ENCODE results near the gene MAPKAP1. TPM values are rescaled to one million over a fixed set of nuclear protein-coding genes. Genes with fewer than 3 reads are reported as not detected.

MAPKAP1 gene
- total RNA-seq, 2 experiments from 2014 or later: 55.3 to 57.9 TPM

DNA sequence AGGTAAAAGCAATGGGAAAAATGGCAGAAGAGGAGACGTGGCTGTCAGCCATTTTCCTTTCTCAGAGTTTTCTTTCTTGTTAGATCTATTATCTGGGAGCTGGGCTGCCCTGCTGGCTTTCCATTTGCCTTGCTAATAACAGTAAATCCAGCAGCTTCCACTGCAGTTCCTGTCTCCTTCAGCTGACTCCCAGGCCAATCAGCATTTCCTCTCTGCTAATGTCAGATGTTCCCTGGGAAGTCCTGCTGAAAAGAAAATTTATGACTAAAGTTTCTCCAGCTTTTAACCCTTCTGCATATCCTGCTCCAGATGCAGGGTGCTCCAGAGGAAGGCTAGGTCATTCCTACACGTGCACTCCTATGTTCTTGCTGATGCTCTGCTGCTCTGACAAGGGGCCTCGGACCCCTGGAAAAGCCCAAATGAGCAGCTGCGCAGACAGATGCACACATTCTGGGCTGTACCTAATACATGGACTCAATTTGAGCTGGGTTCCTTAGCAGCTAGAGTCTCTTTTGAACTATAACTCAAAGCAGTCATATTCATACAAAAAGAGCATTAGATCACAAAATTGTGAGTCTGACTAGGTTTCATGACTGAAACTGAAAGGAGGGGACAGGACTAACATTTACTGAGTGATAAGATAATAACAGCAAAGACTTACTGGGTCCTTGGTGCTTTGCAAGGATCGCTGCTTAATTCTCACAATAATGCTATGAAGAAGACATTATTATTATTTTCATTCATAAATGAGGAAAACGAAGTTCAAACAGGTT, 182.2 kb downstream of the MAPKAP1 start:
- ChIA-PET CTCF (interaction anchor here (0.9 to 1.9 kb wide), 3 partner anchors 10 to 13 kb away, joined by 3 to 5 read pairs (median 4); no protein-coding TSS in a partner anchor), POLR2A (interaction anchor here (1.3 kb wide), 1 partner anchor 11 kb away, joined by 5 read pairs; no protein-coding TSS in a partner anchor)
- no peaks in the 10 kb centered on the region for H3K9me3 Mint-ChIP-seq
- no peak overlapping the region for H3K4me3 Mint-ChIP-seq
- intact Hi-C loops (cut with micrococcal nuclease): loop anchor here (5.0 to 10.0 kb wide), 3 partner anchors 88 to 990 kb away; no protein-coding TSS in a partner anchor
- H3K36me3 Mint-ChIP-seq: peaks cover 2% of the 10 kb centered on the region
- H3K27me3 Mint-ChIP-seq: no peaks in the 10 kb centered on the region
- H3K27ac Mint-ChIP-seq: no peak overlapping the region
- DNase-seq: no peak
- peaks cover 66% of the 10 kb centered on the region for H3K4me1 Mint-ChIP-seq (ENCODE audit: low read depth)

GRCh38 chr9:125523681-125524080, 183.3 kb downstream of the MAPKAP1 start:
- Mint-ChIP-seq H3K27ac (no peak overlapping the region), H3K4me1 (ENCODE audit: low read depth) (peaks cover 59% of the 10 kb centered on the region), H3K4me3 (no peak overlapping the region), H3K36me3 (peaks cover 2% of the 10 kb centered on the region), H3K27me3 (no peaks in the 10 kb centered on the region), H3K9me3 (no peaks in the 10 kb centered on the region)
- DNase-seq: no peak
- intact Hi-C loops (cut with micrococcal nuclease): loop anchor here (5.0 to 10.0 kb wide), 3 partner anchors 89 to 991 kb away; no protein-coding TSS in a partner anchor
- CTCF ChIA-PET: interaction anchor here (0.5 kb wide), 1 partner anchor 74 kb away, joined by 4 read pairs; no protein-coding TSS in a partner anchor
- POLR2A ChIA-PET: no interaction called here

DNA sequence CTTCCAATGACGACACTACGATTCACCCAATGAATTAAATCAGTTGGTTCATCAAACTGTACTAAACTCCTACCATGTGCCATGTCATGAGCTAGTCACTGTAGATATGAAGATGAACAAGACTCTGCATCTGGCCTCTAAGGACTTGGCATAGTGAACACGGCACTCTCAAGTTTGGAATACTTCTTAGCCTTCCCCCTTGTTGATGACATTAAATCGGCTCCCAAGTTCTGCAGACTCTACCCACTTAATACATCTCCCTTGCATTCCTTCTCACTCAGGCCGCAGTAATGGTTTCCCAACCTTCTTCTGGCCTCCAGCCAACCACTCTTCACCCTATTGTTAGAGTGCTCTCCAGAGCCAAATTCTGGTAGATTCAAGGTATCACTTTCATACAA, 184.7 kb downstream of the MAPKAP1 start:
- DNase-seq: no peak
- Mint-ChIP-seq H3K9me3 (no peaks in the 10 kb centered on the region), H3K36me3 (peaks cover 2% of the 10 kb centered on the region), H3K27ac (peak overlapping the region; percentile 81), H3K27me3 (no peaks in the 10 kb centered on the region), H3K4me1 (ENCODE audit: low read depth) (peaks cover 52% of the 10 kb centered on the region), H3K4me3 (peak overlapping the region; percentile 5)
- intact Hi-C loops (cut with micrococcal nuclease): loop anchor here (5.0 to 10.0 kb wide), 3 partner anchors 90 to 992 kb away; no protein-coding TSS in a partner anchor
- POLR2A ChIA-PET: interaction anchor here (1.0 to 1.5 kb wide), 6 partner anchors 9 to 281 kb away, joined by 3 to 8 read pairs (median 4); partner anchors contain the start of genes HSPA5 and MAPKAP1
- CTCF ChIA-PET: interaction anchor here (1.1 to 1.5 kb wide), 4 partner anchors 9 to 969 kb away, joined by 3 to 4 read pairs (median 3); no protein-coding TSS in a partner anchor

GRCh38 chr9:125521462-125522327, 185.3 kb downstream of the MAPKAP1 start:
- Mint-ChIP-seq H3K4me3 (peak overlapping the region; percentile 52), H3K4me1 (ENCODE audit: low read depth) (peaks cover 52% of the 10 kb centered on the region), H3K27ac (peak overlapping the region; percentile 81), H3K9me3 (no peaks in the 10 kb centered on the region), H3K36me3 (peaks cover 2% of the 10 kb centered on the region), H3K27me3 (no peaks in the 10 kb centered on the region)
- POLR2A ChIA-PET: interaction anchor here (0.6 to 1.5 kb wide), 8 partner anchors 8 to 280 kb away, joined by 3 to 8 read pairs (median 3); partner anchors contain the start of genes HSPA5 and MAPKAP1
- peak; percentile 56 for DNase-seq
- CTCF ChIA-PET: interaction anchor here (0.6 to 1.5 kb wide), 6 partner anchors 8 to 1183 kb away, joined by 3 to 4 read pairs (median 3); no protein-coding TSS in a partner anchor
- intact Hi-C loops (cut with micrococcal nuclease): loop anchor here (1.0 to 10.0 kb wide), 6 partner anchors 8 to 993 kb away; no protein-coding TSS in a partner anchor

DNA sequence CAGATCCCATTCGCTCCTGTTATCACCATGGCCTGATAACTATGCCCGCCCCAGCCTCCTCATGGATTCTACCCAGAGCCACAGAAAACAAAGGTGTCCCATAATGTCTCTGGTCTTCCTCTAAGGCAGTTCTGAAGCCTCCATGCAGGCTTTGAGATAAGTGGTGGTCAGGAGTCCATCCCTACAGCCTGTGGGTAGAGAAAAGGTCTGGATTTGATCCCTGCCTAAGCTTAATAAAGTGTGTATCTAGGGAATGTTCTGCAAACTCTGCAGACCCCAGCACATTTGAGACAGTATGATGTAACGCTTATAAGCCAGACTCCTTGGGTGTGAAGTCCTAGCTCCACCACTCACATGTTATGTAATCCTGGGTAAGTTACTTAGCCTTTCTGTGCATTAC, 187.3 kb downstream of the MAPKAP1 start:
- ChIA-PET POLR2A (no interaction called here), CTCF (interaction anchor here (1.0 to 1.8 kb wide), 3 partner anchors 39 to 351 kb away, joined by 3 to 5 read pairs (median 3); no protein-coding TSS in a partner anchor)
- H3K27me3 Mint-ChIP-seq: no peaks in the 10 kb centered on the region
- intact Hi-C loops (cut with micrococcal nuclease): loop anchor here (2.0 to 10.0 kb wide), 4 partner anchors 93 to 995 kb away; no protein-coding TSS in a partner anchor
- H3K27ac Mint-ChIP-seq: no peak overlapping the region
- peaks cover 2% of the 10 kb centered on the region for H3K36me3 Mint-ChIP-seq
- H3K4me1 Mint-ChIP-seq (ENCODE audit: low read depth): peaks cover 41% of the 10 kb centered on the region
- no peak overlapping the region for H3K4me3 Mint-ChIP-seq
- DNase-seq: no peak
- no peaks in the 10 kb centered on the region for H3K9me3 Mint-ChIP-seq

GRCh38 chr9:125517577-125517976, 189.4 kb downstream of the MAPKAP1 start:
- Mint-ChIP-seq H3K4me3 (no peak overlapping the region), H3K27ac (no peak overlapping the region), H3K27me3 (no peaks in the 10 kb centered on the region), H3K4me1 (ENCODE audit: low read depth) (peaks cover 41% of the 10 kb centered on the region), H3K36me3 (peaks cover 2% of the 10 kb centered on the region), H3K9me3 (no peaks in the 10 kb centered on the region)
- ChIA-PET POLR2A (no interaction called here), CTCF (interaction anchor here (1.8 kb wide), 1 partner anchor 41 kb away, joined by 5 read pairs; no protein-coding TSS in a partner anchor)
- DNase-seq: no peak
- intact Hi-C loops (cut with micrococcal nuclease): no loop called here

DNA sequence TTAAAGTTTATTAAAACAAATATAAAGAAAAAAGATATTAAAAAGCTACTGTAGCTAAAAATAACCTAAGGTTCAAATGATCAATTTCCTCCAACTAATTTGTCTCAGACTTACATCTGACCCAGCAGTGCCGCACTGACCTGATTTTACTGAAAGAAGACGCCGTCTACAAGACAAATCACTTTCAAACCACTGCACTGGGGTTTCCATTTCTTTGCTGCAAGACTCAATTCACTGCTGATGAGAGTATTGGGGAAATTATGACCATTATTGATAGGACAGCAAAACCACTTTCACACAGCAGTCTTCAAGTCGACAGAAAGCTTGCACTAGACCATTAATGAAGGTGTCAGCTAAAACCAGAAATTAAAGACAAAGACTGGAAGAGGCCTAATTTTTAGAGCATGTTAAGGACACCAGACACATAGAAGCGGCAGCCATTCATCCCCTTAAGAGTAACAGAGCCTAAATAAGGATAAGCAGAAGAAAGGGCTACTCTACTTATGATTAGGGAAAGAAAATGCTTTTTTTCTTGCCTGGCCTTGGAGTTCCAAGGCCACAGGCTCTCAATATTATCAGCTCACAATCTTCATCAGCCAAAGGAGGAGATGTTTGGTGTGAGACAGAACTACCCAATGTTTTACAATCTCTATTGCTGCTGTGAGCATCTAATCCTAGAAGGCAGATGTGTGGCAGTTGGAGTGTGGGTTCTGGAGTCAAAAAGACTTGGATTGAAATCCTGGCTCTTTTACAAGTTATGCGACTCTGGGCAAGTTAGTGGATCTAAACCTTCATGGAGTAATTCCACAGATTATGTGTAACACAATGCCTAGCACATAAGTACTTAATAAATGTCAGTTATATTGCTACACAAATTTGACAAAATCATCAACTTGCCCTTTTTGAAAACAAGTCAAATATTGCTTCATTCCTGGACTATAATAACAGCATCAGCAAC, 190.7 kb downstream of the MAPKAP1 start:
- Mint-ChIP-seq H3K4me1 (ENCODE audit: low read depth) (peaks cover 28% of the 10 kb centered on the region), H3K9me3 (no peaks in the 10 kb centered on the region), H3K27ac (no peak overlapping the region), H3K4me3 (no peak overlapping the region), H3K27me3 (no peaks in the 10 kb centered on the region), H3K36me3 (peaks cover 2% of the 10 kb centered on the region)
- ChIA-PET CTCF (no interaction called here), POLR2A (no interaction called here)
- no peak for DNase-seq
- intact Hi-C loops (cut with micrococcal nuclease): no loop called here

- H3K27ac Mint-ChIP-seq: no peak overlapping the region
- CTCF ChIA-PET: interaction anchor here (1.2 kb wide), 1 partner anchor 9 kb away, joined by 3 read pairs; no protein-coding TSS in a partner anchor
- intact Hi-C loops (cut with micrococcal nuclease): no loop called here
- peaks cover 18% of the 10 kb centered on the region for H3K4me1 Mint-ChIP-seq (ENCODE audit: low read depth)
- H3K36me3 Mint-ChIP-seq: peaks cover under 1% of the 10 kb centered on the region
- POLR2A ChIA-PET: no interaction called here
- no peak overlapping the region for H3K4me3 Mint-ChIP-seq
- no peak for DNase-seq
- no peaks in the 10 kb centered on the region for H3K27me3 Mint-ChIP-seq
- no peaks in the 10 kb centered on the region for H3K9me3 Mint-ChIP-seq
Observed at GRCh38 chr9:125515281-125515680, 191.7 kb downstream of the MAPKAP1 start.

DNA sequence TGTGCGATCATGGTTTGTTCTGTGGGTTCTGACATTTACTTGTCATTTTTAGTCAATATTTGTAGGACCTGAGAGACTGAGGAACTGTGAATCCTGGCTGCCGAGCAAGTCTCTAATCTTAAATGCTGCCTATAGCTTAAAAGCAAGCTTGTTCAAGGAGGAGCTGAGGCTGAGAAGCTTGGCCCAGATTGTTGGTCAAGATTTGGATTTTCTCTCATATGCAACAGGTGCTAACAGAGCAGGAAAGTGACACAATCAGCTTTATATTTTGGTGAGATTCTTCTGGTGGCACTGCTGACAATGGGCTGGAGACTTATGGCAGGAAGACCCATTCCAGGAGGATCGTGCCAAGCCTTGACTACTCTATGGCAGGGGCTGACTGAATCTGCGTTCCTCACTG, 192.5 kb downstream of the MAPKAP1 start:
- POLR2A ChIA-PET: interaction anchor here (1.4 kb wide), 1 partner anchor 11 kb away, joined by 5 read pairs; no protein-coding TSS in a partner anchor
- no peaks in the 10 kb centered on the region for H3K36me3 Mint-ChIP-seq
- H3K27me3 Mint-ChIP-seq: no peaks in the 10 kb centered on the region
- H3K9me3 Mint-ChIP-seq: no peaks in the 10 kb centered on the region
- no peak for DNase-seq
- peaks cover 15% of the 10 kb centered on the region for H3K4me1 Mint-ChIP-seq (ENCODE audit: low read depth)
- H3K4me3 Mint-ChIP-seq: no peak overlapping the region
- CTCF ChIA-PET: interaction anchor here (1.2 to 1.5 kb wide), 2 partner anchors 7 to 10 kb away, joined by 3 to 4 read pairs; no protein-coding TSS in a partner anchor
- no peak overlapping the region for H3K27ac Mint-ChIP-seq
- intact Hi-C loops (cut with micrococcal nuclease): no loop called here

DNA sequence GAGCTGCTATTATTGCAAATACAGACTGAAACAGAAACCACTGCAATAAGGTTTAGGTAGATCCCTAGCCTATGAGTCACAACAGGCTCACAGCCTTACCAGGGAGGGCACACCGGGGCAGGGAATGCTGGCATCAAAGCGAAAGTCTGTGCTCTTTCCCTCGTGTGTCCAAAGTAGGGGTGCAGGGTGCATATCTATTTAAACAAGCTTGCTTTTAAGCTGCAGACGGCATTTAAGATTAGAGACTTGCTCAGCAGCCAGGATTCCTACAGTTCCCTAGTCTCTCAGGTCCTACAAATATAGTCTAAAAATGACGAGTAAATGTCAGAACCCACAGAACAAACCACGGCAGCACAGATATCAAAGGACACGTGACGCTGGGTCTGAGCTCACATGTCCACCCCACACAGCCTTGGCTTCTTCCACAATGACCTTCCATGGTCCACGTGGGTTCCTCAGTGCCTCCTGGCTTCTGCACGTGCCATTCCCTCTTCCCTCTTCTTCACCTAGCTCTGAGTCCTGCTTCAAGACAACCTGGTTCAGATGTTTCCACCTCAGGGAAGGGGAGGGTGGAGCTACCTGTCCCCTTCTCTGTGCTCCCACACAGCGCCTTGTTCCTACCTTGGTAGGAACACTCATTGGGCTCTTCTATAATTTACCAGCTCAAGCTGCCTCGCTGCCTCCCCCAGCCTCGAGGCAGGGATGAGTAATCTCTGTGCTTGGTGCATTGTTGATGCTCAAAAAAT, 193.2 kb downstream of the MAPKAP1 start:
- DNase-seq: peak; percentile 60
- intact Hi-C loops (cut with micrococcal nuclease): loop anchor here (1.0 kb wide), 1 partner anchor 7 kb away; no protein-coding TSS in a partner anchor
- Mint-ChIP-seq H3K36me3 (no peaks in the 10 kb centered on the region), H3K4me3 (no peak overlapping the region), H3K27ac (no peak overlapping the region), H3K9me3 (no peaks in the 10 kb centered on the region), H3K4me1 (ENCODE audit: low read depth) (peaks cover 15% of the 10 kb centered on the region), H3K27me3 (no peaks in the 10 kb centered on the region)
- ChIA-PET CTCF (interaction anchor here (0.8 to 1.5 kb wide), 6 partner anchors 8 to 106 kb away, joined by 3 to 7 read pairs (median 4); no protein-coding TSS in a partner anchor), POLR2A (interaction anchor here (1.3 to 1.4 kb wide), 3 partner anchors 8 to 16 kb away, joined by 4 to 8 read pairs (median 5); no protein-coding TSS in a partner anchor)

Measured in activated CD4-positive, alpha-beta memory T cell treated with anti-CD3 and anti-CD28 coated beads for 36 hours (primary cell).